WTC11 (cell line): ENCODE results near the gene IFT52. TPM values are rescaled to one million over a fixed set of nuclear protein-coding genes. Genes with fewer than 3 reads are reported as not detected.
"Not testable (repeated sequence)": the region's sequence is repeated elsewhere in the genome, so short reads cannot be mapped to it uniquely, and the experiment has no call there.

ENCODE experiments used
- ATAC-seq: fragments of 200-7000 bp; cut with Tn5 transposase; 2 replicates; pipeline ENCODE4 v1.10.0; 2021; ENCODE audit warnings: mild to moderate bottlenecking, moderate library complexity
- CTCF ChIA-PET: fragments of 300-600 bp; sonication (Branson Sonifier 250); formaldehyde crosslinking; loops from one replicate; lab custom pipeline; 2021; ENCODE audit warnings: antibody characterized with exemption; lab: Charles Lee
- POLR2A ChIA-PET: fragments of 350-600 bp; sonication (Branson Sonifier 250); formaldehyde crosslinking; loops from one replicate; lab custom pipeline; 2021; ENCODE audit warnings: antibody characterized with exemption; lab: Charles Lee
- DNase-seq: peaks from one replicate; pipeline ENCODE4 v3.0.0; 2021; ENCODE audit warnings: low spot score
- H3K27ac Mint-ChIP-seq: 2 replicates; pipeline ENCODE4 v1.8.0; 2021; ENCODE audit warnings: mixed read lengths
- H3K27me3 Mint-ChIP-seq: 2 replicates; pipeline ENCODE4 v1.8.0; 2021; ENCODE audit warnings: low read depth, mild to moderate bottlenecking, moderate library complexity, mixed read lengths
- H3K36me3 Mint-ChIP-seq: 2 replicates; pipeline ENCODE4 v1.8.0; 2021; ENCODE audit warnings: mixed read lengths
- H3K4me1 Mint-ChIP-seq: 2 replicates; pipeline ENCODE4 v1.8.0; 2022; ENCODE audit warnings: mixed read lengths
- H3K4me3 Mint-ChIP-seq: 2 replicates; pipeline ENCODE4 v1.8.0; 2021; ENCODE audit warnings: mild to moderate bottlenecking, moderate library complexity, mixed read lengths
- H3K9me3 Mint-ChIP-seq: 2 replicates; pipeline ENCODE4 v1.8.0; 2021; ENCODE audit warnings: mixed read lengths
- ATF1 ChIP-seq: sonication (generic); formaldehyde crosslinking; IDR thresholded peaks from 2 replicates; pipeline ENCODE4 v1.8.1; 2023; ENCODE audit warnings: mild to moderate bottlenecking, moderate library complexity, missing genetic modification reagents
- E2F4 ChIP-seq: sonication (generic); formaldehyde crosslinking; IDR thresholded peaks from 2 replicates; pipeline ENCODE4 v1.8.1; 2022; ENCODE audit warnings: low read depth, mild to moderate bottlenecking, moderate library complexity, missing genetic modification reagents, borderline replicate concordance
- E2F5 ChIP-seq: sonication (generic); formaldehyde crosslinking; IDR thresholded peaks from 2 replicates; pipeline ENCODE4 v1.8.1; 2022; ENCODE audit warnings: mild to moderate bottlenecking, moderate library complexity, missing genetic modification reagents
- EMX1 ChIP-seq: fragments of 250-450 bp; sonication (Bioruptor Pico); IDR thresholded peaks from 2 replicates; pipeline ENCODE4 v1.8.0; 2021; ENCODE audit warnings: mild to moderate bottlenecking
- ETV6 ChIP-seq: sonication (generic); formaldehyde crosslinking; IDR thresholded peaks from 2 replicates; pipeline ENCODE4 v1.8.1; 2022; ENCODE audit warnings: mild to moderate bottlenecking, missing genetic modification reagents
- MXD4 ChIP-seq: fragments of 250-450 bp; sonication (Bioruptor Pico); IDR thresholded peaks from 2 replicates; pipeline ENCODE4 v1.8.0; 2021; ENCODE audit warnings: mild to moderate bottlenecking, moderate library complexity, borderline replicate concordance
- NFE2L1 ChIP-seq: sonication (generic); formaldehyde crosslinking; IDR thresholded peaks from 2 replicates; pipeline ENCODE4 v1.8.1; 2023; ENCODE audit warnings: missing genetic modification reagents
- NR2C2 ChIP-seq: sonication (generic); formaldehyde crosslinking; IDR thresholded peaks from 2 replicates; pipeline ENCODE4 v1.8.0; 2022; ENCODE audit warnings: mild to moderate bottlenecking, missing genetic modification reagents
- NR3C1 ChIP-seq: sonication (generic); formaldehyde crosslinking; conservative IDR thresholded peaks from 2 replicates; pipeline ENCODE4 v1.8.1; 2023; ENCODE audit warnings: low read depth, mild to moderate bottlenecking, missing genetic modification reagents
- SMAD4 ChIP-seq: sonication (generic); formaldehyde crosslinking; IDR thresholded peaks from 2 replicates; pipeline ENCODE4 v1.8.0; 2022; ENCODE audit warnings: mild to moderate bottlenecking, missing genetic modification reagents
- SP1 ChIP-seq: sonication (generic); formaldehyde crosslinking; conservative IDR thresholded peaks from 2 replicates; pipeline ENCODE4 v1.8.1; 2022; ENCODE audit warnings: missing genetic modification reagents
- ZNF121 ChIP-seq: sonication (generic); formaldehyde crosslinking; IDR thresholded peaks from 2 replicates; pipeline ENCODE4 v1.8.0; 2023; ENCODE audit warnings: missing genetic modification reagents
- ZNF396 ChIP-seq: fragments of 250-450 bp; sonication (Bioruptor Pico); IDR thresholded peaks from 2 replicates; pipeline ENCODE4 v1.8.0; 2021; ENCODE audit warnings: mild to moderate bottlenecking, moderate library complexity, borderline replicate concordance
- ZNF423 ChIP-seq: fragments of 250-450 bp; sonication (Bioruptor Pico); IDR thresholded peaks from 2 replicates; pipeline ENCODE4 v2.1.2; 2022; ENCODE audit warnings: mild to moderate bottlenecking, moderate library complexity
- ZNF671 ChIP-seq: fragments of 250-450 bp; sonication (Bioruptor Pico); IDR thresholded peaks from 2 replicates; pipeline ENCODE4 v1.8.0; 2021; ENCODE audit warnings: mild to moderate bottlenecking
- total RNA-seq: library from RNA; stranded (reverse); gene quantifications from 3 replicates; pipeline ENCODE4 v1.2.3, GENCODE V29; 2021
- TF ChIP-seq, protein P1 (sequence below): fragments of 250-450 bp; sonication (Bioruptor Pico); IDR thresholded peaks from 2 replicates; pipeline ENCODE4 v1.9.0; 2021; ENCODE audit warnings: mild to moderate bottlenecking
- TF ChIP-seq, protein P2 (sequence below): sonication (generic); formaldehyde crosslinking; IDR thresholded peaks from 2 replicates; pipeline ENCODE4 v1.8.1; 2023; ENCODE audit warnings: mild to moderate bottlenecking, missing genetic modification reagents, borderline replicate concordance
- TF ChIP-seq, protein P3 (sequence below): sonication (generic); formaldehyde crosslinking; IDR thresholded peaks from 2 replicates; pipeline ENCODE4 v1.8.0; 2022; ENCODE audit warnings: mild to moderate bottlenecking, missing genetic modification reagents
- TF ChIP-seq, protein P4 (sequence below): sonication (generic); formaldehyde crosslinking; IDR thresholded peaks from 2 replicates; pipeline ENCODE4 v1.8.0; 2023; ENCODE audit warnings: missing genetic modification reagents
- TF ChIP-seq, protein P5 (sequence below): sonication (generic); formaldehyde crosslinking; conservative IDR thresholded peaks from 2 replicates; pipeline ENCODE4 v1.8.1; 2022; ENCODE audit warnings: mild to moderate bottlenecking, missing genetic modification reagents

Gene IFT52
- total RNA-seq, 1 experiment from 2014 or later: 27.5 TPM

DNA sequence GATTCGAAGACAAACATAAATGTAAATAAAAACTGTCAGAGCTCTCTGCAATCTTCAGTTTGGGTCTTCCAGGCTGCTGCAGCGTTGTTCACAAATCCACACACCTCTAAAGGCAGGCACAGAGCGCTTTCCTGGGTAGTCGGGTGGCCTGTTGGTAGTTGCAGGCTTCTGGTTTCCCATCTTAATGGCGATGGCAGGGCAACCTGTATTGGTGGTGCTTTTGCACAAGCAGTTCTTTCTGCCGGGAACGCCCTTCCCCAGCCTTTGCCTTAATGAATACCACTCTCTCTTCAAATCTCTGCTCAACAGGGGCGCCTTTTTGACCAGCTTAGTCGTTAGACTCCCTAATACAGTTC lies 723 bp upstream of the IFT52 start (continued):
- TF ChIP-seq, protein P1, sequence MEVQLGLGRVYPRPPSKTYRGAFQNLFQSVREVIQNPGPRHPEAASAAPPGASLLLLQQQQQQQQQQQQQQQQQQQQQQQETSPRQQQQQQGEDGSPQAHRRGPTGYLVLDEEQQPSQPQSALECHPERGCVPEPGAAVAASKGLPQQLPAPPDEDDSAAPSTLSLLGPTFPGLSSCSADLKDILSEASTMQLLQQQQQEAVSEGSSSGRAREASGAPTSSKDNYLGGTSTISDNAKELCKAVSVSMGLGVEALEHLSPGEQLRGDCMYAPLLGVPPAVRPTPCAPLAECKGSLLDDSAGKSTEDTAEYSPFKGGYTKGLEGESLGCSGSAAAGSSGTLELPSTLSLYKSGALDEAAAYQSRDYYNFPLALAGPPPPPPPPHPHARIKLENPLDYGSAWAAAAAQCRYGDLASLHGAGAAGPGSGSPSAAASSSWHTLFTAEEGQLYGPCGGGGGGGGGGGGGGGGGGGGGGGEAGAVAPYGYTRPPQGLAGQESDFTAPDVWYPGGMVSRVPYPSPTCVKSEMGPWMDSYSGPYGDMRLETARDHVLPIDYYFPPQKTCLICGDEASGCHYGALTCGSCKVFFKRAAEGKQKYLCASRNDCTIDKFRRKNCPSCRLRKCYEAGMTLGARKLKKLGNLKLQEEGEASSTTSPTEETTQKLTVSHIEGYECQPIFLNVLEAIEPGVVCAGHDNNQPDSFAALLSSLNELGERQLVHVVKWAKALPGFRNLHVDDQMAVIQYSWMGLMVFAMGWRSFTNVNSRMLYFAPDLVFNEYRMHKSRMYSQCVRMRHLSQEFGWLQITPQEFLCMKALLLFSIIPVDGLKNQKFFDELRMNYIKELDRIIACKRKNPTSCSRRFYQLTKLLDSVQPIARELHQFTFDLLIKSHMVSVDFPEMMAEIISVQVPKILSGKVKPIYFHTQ (CRISPR knock-in tag): no peak
- TF ChIP-seq, protein P2, sequence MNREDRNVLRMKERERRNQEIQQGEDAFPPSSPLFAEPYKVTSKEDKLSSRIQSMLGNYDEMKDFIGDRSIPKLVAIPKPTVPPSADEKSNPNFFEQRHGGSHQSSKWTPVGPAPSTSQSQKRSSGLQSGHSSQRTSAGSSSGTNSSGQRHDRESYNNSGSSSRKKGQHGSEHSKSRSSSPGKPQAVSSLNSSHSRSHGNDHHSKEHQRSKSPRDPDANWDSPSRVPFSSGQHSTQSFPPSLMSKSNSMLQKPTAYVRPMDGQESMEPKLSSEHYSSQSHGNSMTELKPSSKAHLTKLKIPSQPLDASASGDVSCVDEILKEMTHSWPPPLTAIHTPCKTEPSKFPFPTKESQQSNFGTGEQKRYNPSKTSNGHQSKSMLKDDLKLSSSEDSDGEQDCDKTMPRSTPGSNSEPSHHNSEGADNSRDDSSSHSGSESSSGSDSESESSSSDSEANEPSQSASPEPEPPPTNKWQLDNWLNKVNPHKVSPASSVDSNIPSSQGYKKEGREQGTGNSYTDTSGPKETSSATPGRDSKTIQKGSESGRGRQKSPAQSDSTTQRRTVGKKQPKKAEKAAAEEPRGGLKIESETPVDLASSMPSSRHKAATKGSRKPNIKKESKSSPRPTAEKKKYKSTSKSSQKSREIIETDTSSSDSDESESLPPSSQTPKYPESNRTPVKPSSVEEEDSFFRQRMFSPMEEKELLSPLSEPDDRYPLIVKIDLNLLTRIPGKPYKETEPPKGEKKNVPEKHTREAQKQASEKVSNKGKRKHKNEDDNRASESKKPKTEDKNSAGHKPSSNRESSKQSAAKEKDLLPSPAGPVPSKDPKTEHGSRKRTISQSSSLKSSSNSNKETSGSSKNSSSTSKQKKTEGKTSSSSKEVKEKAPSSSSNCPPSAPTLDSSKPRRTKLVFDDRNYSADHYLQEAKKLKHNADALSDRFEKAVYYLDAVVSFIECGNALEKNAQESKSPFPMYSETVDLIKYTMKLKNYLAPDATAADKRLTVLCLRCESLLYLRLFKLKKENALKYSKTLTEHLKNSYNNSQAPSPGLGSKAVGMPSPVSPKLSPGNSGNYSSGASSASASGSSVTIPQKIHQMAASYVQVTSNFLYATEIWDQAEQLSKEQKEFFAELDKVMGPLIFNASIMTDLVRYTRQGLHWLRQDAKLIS (CRISPR knock-in tag): no peak

DNA sequence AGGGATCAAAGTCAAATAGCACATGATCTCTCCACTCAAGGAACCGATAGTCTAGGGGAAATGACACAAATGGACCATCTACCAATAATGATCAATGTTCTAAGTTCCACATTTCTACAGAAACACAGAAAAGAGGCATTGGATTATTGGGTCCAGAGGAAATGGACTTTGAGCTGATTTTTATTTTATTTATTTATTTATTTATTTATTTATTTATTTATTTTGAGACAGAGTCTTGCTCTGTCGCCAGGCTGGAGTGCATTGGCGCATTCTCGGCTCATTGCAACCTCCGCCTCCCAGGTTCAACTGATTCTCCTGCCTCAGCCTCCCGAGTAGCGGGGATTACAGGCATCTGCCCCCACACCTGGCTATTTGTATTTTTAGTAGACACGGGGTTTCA lies 11.2 kb downstream of the IFT52 start:
- POLR2A ChIA-PET, H3K4me1 Mint-ChIP-seq, DNase-seq, H3K27me3 Mint-ChIP-seq, H3K9me3 Mint-ChIP-seq, H3K27ac Mint-ChIP-seq, H3K4me3 Mint-ChIP-seq, CTCF ChIA-PET, ATAC-seq: not testable (repeated sequence)
- H3K36me3 Mint-ChIP-seq: peaks cover 36% of the 10 kb centered on the region

DNA sequence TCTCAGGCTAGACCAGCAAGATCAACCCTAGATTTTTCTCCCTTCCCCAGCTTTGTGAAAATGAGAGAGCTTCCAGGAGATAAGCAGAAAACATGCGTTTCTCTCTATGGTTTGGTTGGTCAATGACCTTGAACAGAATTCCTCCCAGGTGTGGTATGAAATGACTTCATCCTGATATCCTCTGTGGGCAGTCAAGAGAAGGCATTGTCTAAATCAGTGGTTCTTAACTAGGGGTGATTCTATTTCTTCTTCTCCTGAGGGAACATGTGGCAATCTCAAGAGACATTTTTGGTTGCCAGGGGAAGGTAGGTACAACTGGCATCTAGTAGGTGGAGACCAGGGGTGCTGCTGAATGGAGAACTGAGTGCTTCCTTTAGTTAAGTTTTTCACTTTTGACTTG lies 12.4 kb downstream of the IFT52 start:
- ATAC-seq (no peak), DNase-seq (no peak)
- H3K27ac Mint-ChIP-seq: no peak overlapping the region
- TF ChIP-seq ATF1: no peak
- no peak for TF ChIP-seq ZNF396 (CRISPR knock-in tag)
- no peak for TF ChIP-seq EMX1 (CRISPR knock-in tag)
- TF ChIP-seq, protein P3, sequence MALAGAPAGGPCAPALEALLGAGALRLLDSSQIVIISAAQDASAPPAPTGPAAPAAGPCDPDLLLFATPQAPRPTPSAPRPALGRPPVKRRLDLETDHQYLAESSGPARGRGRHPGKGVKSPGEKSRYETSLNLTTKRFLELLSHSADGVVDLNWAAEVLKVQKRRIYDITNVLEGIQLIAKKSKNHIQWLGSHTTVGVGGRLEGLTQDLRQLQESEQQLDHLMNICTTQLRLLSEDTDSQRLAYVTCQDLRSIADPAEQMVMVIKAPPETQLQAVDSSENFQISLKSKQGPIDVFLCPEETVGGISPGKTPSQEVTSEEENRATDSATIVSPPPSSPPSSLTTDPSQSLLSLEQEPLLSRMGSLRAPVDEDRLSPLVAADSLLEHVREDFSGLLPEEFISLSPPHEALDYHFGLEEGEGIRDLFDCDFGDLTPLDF: no peak
- no peak for TF ChIP-seq E2F4 (CRISPR knock-in tag)
- TF ChIP-seq ZNF423 (CRISPR knock-in tag): no peak
- TF ChIP-seq MXD4 (CRISPR knock-in tag): no peak
- TF ChIP-seq NR3C1 (CRISPR knock-in tag): no peak
- no peak for TF ChIP-seq ETV6 (CRISPR knock-in tag)
- no peak for TF ChIP-seq NFE2L1
- no peak for TF ChIP-seq SP1 (CRISPR knock-in tag)
- TF ChIP-seq E2F5 (CRISPR knock-in tag): no peak
- TF ChIP-seq, protein P1 (CRISPR knock-in tag): no peak
- no peak for TF ChIP-seq SMAD4 (CRISPR knock-in tag)
- TF ChIP-seq NR2C2 (CRISPR knock-in tag): no peak
- TF ChIP-seq, protein P4, sequence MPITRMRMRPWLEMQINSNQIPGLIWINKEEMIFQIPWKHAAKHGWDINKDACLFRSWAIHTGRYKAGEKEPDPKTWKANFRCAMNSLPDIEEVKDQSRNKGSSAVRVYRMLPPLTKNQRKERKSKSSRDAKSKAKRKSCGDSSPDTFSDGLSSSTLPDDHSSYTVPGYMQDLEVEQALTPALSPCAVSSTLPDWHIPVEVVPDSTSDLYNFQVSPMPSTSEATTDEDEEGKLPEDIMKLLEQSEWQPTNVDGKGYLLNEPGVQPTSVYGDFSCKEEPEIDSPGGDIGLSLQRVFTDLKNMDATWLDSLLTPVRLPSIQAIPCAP (CRISPR knock-in tag): no peak
- TF ChIP-seq ZNF671 (CRISPR knock-in tag): no peak
- TF ChIP-seq, protein P5, sequence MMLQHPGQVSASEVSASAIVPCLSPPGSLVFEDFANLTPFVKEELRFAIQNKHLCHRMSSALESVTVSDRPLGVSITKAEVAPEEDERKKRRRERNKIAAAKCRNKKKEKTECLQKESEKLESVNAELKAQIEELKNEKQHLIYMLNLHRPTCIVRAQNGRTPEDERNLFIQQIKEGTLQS (CRISPR knock-in tag): no peak
- no peak for TF ChIP-seq ZNF121 (CRISPR knock-in tag)
- POLR2A ChIA-PET: no interaction called here
- no peaks in the 10 kb centered on the region for H3K9me3 Mint-ChIP-seq
- no peaks in the 10 kb centered on the region for H3K27me3 Mint-ChIP-seq
- no peaks in the 10 kb centered on the region for H3K4me1 Mint-ChIP-seq
- CTCF ChIA-PET: no interaction called here
- H3K36me3 Mint-ChIP-seq: peaks cover 37% of the 10 kb centered on the region
- H3K4me3 Mint-ChIP-seq: no peak overlapping the region
